ENCODE results near the gene DGKD. TPM values are rescaled to one million over a fixed set of nuclear protein-coding genes. Genes with fewer than 3 reads are reported as not detected.

Gene DGKD
- total and polyA plus RNA-seq, 9 of the 15 experiments (the other 6 are each of a cell fraction or from before 2014, with no cell fraction given): 0.52 to 29.5 (median 10.6) TPM

GRCh38 chr2:233399306-233400225 is 45.3 kb downstream of the DGKD start (continued):
- TF ChIP-seq REST (IDR thresholded peaks at IDR 0.05; ENCODE audit: borderline replicate concordance) (no peak), REST (CRISPR knock-in tag; IDR thresholded peaks at IDR 0.05; ENCODE audit: low read depth) (no peak), SNIP1 (IDR thresholded peaks at IDR 0.05; ENCODE audit: low read depth) (no peak), CREM (IDR thresholded peaks at IDR 0.05; ENCODE audit: low read depth) (no peak), FOXP1 (CRISPR knock-in tag; IDR thresholded peaks at IDR 0.05) (no peak), THRB (CRISPR knock-in tag; conservative IDR thresholded peaks at IDR 0.05) (no peak), DDX20 (tag; IDR thresholded peaks at IDR 0.05; ENCODE audit: low read depth) (no peak), MIER1 (IDR thresholded peaks at IDR 0.05; ENCODE audit: low read depth) (no peak), ZNF592 (IDR thresholded peaks at IDR 0.05) (no peak), CEBPB (tag; IDR thresholded peaks at IDR 0.05) (no peak)
